Muscle layer of duodenum (tissue), 2 donors: ENCODE measurements around the gene RFX3.

Source experiments
- H3K27ac ChIP-seq: one replicate; pipeline ENCODE4 v1.7.0; 2013; ENCODE audit warnings: mild to moderate bottlenecking, low read length
- H3K27me3 ChIP-seq: one replicate; pipeline ENCODE4 v1.7.0; 2013; ENCODE audit warnings: low read depth, mild to moderate bottlenecking, control low read depth, low read length
- H3K36me3 ChIP-seq, 2 donors: one replicate each; pipeline ENCODE4 v1.7.0; 2013; ENCODE audit warnings: low read length in 2 of 2, control low read depth in 1 of 2, mild to moderate bottlenecking in 1 of 2; ENCODE audit not compliant: insufficient read depth in 2 of 2, control insufficient read depth in 1 of 2
- H3K4me1 ChIP-seq, 2 donors: one replicate each; pipeline ENCODE4 v1.7.0; 2013; ENCODE audit warnings: low read length in 2 of 2, mild to moderate bottlenecking in 2 of 2, control low read depth in 1 of 2, moderate library complexity in 1 of 2; ENCODE audit not compliant: insufficient read depth in 2 of 2, control insufficient read depth in 1 of 2
- H3K4me3 ChIP-seq, 2 donors: one replicate each; pipeline ENCODE4 v1.7.0; 2013; ENCODE audit warnings: low read length in 2 of 2, low read depth in 1 of 2, mild to moderate bottlenecking in 1 of 2
- H3K9me3 ChIP-seq, 2 donors: one replicate each; pipeline ENCODE4 v1.7.0; 2013; ENCODE audit warnings: low read length in 2 of 2, control low read depth in 1 of 2, mild to moderate bottlenecking in 1 of 2; ENCODE audit not compliant: control insufficient read depth in 1 of 2
- donor health status: healthy.

The RFX3 gene

DNA sequence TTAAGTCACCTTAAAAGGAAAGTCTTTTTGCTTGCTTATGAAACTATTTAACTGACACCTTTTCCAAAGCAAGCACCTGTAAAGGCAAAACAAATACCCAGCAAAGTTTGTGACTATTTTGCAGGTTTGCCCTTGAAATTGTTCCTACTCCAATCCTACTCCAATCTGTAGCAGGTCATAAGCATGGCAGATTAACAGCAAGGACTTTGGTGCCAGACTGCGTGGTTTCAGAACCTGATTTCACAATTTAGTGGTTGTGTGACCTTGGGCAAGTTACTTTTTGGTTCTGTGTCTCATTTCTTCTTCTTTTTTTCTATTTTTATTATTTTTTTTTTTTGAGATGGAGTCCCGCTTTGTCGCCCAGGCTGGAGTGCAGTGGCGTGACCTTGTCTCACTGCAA, 282.1 kb downstream of the RFX3 start:
- H3K27ac ChIP-seq: no peak overlapping the region
- H3K4me1 ChIP-seq: no peaks in the 10 kb centered on the region
- H3K9me3 ChIP-seq: no peaks in the 10 kb centered on the region
- H3K36me3 ChIP-seq: peaks cover 0 to 17% of the 10 kb centered on the region in 2 donors
- no peaks in the 10 kb centered on the region for H3K27me3 ChIP-seq
- H3K4me3 ChIP-seq: no peak overlapping the region

DNA sequence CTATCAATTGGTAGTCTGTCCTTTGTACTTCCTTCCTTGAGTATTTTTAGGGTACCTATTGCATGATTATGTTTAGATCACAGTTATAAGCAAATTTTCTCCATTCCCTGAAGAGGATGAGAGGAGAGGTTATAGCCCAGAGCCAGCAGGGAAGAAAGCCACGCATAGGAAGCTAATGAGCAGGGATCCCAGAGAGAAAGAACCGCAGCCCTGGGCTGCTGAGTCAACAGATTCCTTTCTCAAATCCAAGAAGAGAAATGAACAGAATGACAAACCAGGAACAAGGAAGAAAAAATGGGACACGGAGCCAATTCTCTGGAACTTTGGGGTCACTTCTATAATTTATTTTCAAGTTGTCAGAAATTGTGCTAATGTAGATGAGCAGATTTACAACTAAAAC, 284.5 kb downstream of the RFX3 start:
- H3K4me3 ChIP-seq: no peak overlapping the region
- no peak overlapping the region for H3K27ac ChIP-seq
- no peaks in the 10 kb centered on the region for H3K4me1 ChIP-seq
- H3K27me3 ChIP-seq: no peaks in the 10 kb centered on the region
- peaks cover 0 to 3% of the 10 kb centered on the region in 2 donors for H3K36me3 ChIP-seq
- no peaks in the 10 kb centered on the region for H3K9me3 ChIP-seq

- no peak overlapping the region for H3K4me3 ChIP-seq
- H3K27me3 ChIP-seq: no peaks in the 10 kb centered on the region
- H3K9me3 ChIP-seq: no peaks in the 10 kb centered on the region
- no peaks in the 10 kb centered on the region for H3K4me1 ChIP-seq
- H3K36me3 ChIP-seq: no peaks in the 10 kb centered on the region
- no peak overlapping the region for H3K27ac ChIP-seq
Measured at GRCh38 chr9:3240656-3241268, 285.0 kb downstream of the RFX3 start.

DNA sequence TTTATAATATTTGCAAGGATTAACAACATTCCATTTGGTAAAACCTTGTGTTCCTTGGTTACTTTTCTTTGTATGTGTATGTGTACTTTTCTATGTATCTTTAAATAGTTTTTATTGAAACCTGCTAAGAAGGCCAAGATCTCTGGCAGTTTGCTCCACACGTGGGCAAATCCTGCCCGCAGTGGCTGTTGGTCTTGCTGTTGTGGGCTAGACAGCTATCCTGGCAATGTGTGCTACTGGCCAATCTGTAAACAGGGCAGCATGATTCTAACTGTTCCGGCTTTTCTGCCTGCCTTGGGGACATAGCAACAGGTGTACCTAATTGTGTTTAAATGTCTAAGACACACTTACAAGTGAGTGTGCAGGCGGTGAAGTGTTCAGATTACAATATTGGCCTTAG, 286.6 kb downstream of the RFX3 start:
- Histone ChIP-seq H3K27ac (no peak overlapping the region), H3K27me3 (no peaks in the 10 kb centered on the region), H3K9me3 (no peaks in the 10 kb centered on the region), H3K4me1 (no peaks in the 10 kb centered on the region), H3K4me3 (no peak overlapping the region), H3K36me3 (no peaks in the 10 kb centered on the region)

DNA sequence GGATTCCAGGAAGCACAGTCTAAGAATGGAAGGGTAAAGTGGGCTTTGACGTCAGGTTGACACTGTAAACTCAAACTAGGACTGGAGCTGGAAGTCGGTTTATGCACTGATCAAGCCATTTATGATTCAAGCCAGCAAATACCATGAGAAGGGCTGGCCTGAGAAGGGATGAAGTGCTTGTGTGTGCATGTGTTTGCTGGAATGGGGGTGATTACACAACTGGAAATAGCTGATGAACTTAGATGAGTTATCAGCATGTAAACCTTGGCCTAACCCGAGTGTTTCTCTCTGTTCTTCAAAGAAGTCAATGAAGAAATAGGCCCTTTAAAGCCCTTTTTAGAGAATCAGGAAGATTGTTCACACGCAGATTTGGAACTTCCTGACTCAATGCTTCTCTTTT, 287.6 kb downstream of the RFX3 start:
- Histone ChIP-seq H3K36me3 (no peaks in the 10 kb centered on the region), H3K27me3 (no peaks in the 10 kb centered on the region), H3K27ac (no peak overlapping the region), H3K4me1 (no peaks in the 10 kb centered on the region), H3K9me3 (no peaks in the 10 kb centered on the region), H3K4me3 (no peak overlapping the region)

DNA sequence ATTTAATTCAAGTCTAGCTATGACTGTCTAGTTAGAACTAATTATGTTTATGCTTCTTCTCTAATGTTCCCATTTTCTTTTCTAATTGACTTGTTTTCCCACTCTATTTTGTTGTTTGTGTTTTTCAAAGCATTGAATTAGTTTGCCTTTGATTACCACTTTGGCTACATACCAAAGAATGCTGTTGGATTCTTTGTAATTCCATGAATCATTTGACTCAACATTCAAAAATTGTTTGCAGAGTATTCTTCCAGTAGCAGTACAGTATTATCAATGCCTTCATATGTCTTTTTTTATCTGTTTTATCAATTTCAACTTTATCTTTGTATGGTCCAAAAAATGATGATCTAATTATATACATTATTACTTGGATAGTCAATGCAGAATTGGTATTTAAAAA, 288.7 kb downstream of the RFX3 start:
- Histone ChIP-seq H3K9me3 (no peaks in the 10 kb centered on the region), H3K4me1 (no peaks in the 10 kb centered on the region), H3K4me3 (no peak overlapping the region), H3K36me3 (no peaks in the 10 kb centered on the region), H3K27ac (no peak overlapping the region), H3K27me3 (no peaks in the 10 kb centered on the region)

- H3K4me3 ChIP-seq: no peak overlapping the region
- no peaks in the 10 kb centered on the region for H3K9me3 ChIP-seq
- no peak overlapping the region for H3K27ac ChIP-seq
- H3K4me1 ChIP-seq: no peaks in the 10 kb centered on the region
- no peaks in the 10 kb centered on the region for H3K36me3 ChIP-seq
- H3K27me3 ChIP-seq: no peaks in the 10 kb centered on the region
Measured at GRCh38 chr9:3235497-3235896, 290.3 kb downstream of the RFX3 start.

GRCh38 chr9:3224931-3225330, 300.9 kb downstream of the RFX3 start:
- no peak overlapping the region for H3K27ac ChIP-seq
- no peak overlapping the region for H3K4me3 ChIP-seq
- H3K9me3 ChIP-seq: no peaks in the 10 kb centered on the region
- peaks cover 0 to 9% of the 10 kb centered on the region in 2 donors for H3K4me1 ChIP-seq
- no peaks in the 10 kb centered on the region for H3K27me3 ChIP-seq
- H3K36me3 ChIP-seq: no peaks in the 10 kb centered on the region

DNA sequence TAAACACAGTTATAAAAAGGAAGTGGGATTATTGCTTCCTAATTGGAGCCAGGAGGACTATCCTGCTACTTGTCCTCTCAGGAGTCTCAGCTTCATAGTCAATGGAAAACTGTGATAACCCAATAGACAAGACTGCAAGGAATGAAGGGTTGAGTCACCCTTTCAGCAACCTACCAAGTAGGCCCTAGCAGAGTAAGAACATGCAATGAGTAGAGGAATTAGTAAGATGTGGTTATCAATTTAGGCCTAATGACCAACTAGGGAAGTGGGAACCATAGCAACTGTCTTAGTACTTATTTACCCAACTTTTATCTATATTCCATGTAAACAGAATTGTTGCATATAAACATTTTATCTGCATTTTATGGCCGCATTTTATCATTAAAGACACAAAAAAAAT, 310.1 kb downstream of the RFX3 start:
- Histone ChIP-seq H3K27me3 (no peaks in the 10 kb centered on the region), H3K4me3 (no peak overlapping the region), H3K27ac (no peak overlapping the region), H3K36me3 (no peaks in the 10 kb centered on the region), H3K4me1 (no peaks in the 10 kb centered on the region), H3K9me3 (no peaks in the 10 kb centered on the region)

DNA sequence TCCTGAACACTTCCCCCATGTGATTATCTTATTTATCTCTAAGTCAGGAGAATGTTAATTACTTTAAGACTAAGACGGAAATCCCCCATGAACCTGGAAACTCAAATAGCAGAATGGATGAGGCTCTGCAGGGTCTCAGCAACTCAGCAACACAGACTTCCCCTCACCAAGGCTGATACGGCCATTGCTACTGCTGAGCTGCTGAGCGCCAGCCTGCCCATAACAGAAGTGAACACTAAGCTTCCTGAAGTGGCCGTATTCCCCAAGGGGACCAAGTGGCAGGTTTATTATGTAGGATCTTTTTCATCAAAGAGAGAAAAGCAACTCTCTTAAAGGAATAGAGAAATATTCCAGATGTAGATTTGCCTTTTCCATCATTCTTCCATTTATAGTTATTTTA, 311.1 kb downstream of the RFX3 start:
- H3K4me1 ChIP-seq: no peaks in the 10 kb centered on the region
- H3K9me3 ChIP-seq: no peaks in the 10 kb centered on the region
- no peaks in the 10 kb centered on the region for H3K27me3 ChIP-seq
- H3K4me3 ChIP-seq: no peak overlapping the region
- H3K27ac ChIP-seq: no peak overlapping the region
- H3K36me3 ChIP-seq: no peaks in the 10 kb centered on the region

DNA sequence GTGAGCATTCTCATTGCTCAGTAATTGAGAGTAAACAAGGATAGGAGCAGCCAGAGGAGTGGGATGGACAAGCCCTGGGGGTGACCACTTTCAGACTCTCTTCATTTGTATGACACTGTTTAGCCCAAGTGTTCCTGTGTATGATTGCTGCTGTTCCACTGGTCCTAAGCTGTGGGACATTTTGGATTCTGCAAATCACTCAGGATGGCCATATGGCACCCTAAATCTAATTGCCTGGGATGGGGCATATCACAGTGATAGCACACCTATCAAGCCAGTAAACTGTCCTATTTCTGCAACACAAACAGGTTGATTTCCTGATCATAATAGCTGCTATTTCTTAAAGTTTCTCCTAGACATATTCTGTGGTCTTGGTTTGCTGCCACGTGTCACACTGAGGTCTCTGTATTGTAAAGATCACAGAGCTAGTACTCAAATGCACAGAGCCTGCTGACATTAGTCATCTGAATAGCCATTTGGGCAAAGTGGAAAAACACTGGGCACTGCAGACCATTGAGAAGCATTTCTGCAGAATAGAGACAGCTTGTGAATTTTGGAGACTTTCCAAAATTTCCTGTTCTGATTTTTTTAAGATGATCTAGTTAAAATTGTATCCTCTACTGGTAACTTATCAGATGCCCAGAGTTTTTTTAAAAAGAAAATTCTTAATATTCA, 320.2 kb downstream of the RFX3 start:
- Histone ChIP-seq H3K27ac (no peak overlapping the region), H3K4me1 (no peaks in the 10 kb centered on the region), H3K9me3 (no peaks in the 10 kb centered on the region), H3K27me3 (no peaks in the 10 kb centered on the region), H3K4me3 (no peak overlapping the region), H3K36me3 (no peaks in the 10 kb centered on the region)

- Histone ChIP-seq H3K9me3 (no peaks in the 10 kb centered on the region), H3K4me3 (no peak overlapping the region), H3K27ac (no peak overlapping the region), H3K36me3 (no peaks in the 10 kb centered on the region), H3K4me1 (no peaks in the 10 kb centered on the region), H3K27me3 (no peaks in the 10 kb centered on the region)
Measured at GRCh38 chr9:3200331-3200774, 325.4 kb downstream of the RFX3 start.
